Muscle layer of colon (tissue), 2 donors: ENCODE results near the gene ALCAM.
"Not testable (repeated sequence)": the region's sequence is repeated elsewhere in the genome, so short reads cannot be mapped to it uniquely, and the experiment has no call there.

Experiments
- H3K27ac ChIP-seq: one replicate; pipeline ENCODE4 v1.7.0; 2013; ENCODE audit warnings: low read depth, mild to moderate bottlenecking, low read length, moderate library complexity
- H3K27me3 ChIP-seq, 2 donors: one replicate each; pipeline ENCODE4 v1.7.0; 2013; ENCODE audit warnings: low read length in 2 of 2, mild to moderate bottlenecking in 2 of 2; ENCODE audit not compliant: insufficient read depth in 2 of 2, control insufficient read depth in 1 of 2
- H3K36me3 ChIP-seq: one replicate; pipeline ENCODE4 v1.7.0; 2013; ENCODE audit warnings: mild to moderate bottlenecking, low read length; ENCODE audit not compliant: insufficient read depth
- H3K4me1 ChIP-seq: one replicate; pipeline ENCODE4 v1.7.0; 2013; ENCODE audit warnings: mild to moderate bottlenecking, low read length; ENCODE audit not compliant: insufficient read depth
- H3K4me3 ChIP-seq, 2 donors: one replicate each; pipeline ENCODE4 v1.7.0; 2013; ENCODE audit warnings: low read length in 2 of 2, low read depth in 1 of 2, mild to moderate bottlenecking in 1 of 2, moderate library complexity in 1 of 2
- H3K9ac ChIP-seq: one replicate; pipeline ENCODE4 v1.7.0; 2013; ENCODE audit warnings: low read length
- H3K9me3 ChIP-seq: one replicate; pipeline ENCODE4 v1.7.0; 2013; ENCODE audit warnings: mild to moderate bottlenecking, low read length
- donor health status: abdominal sarcoma.
- donor health status: Adenocarcinoma of cecum.

The ALCAM gene

GRCh38 chr3:105397974-105398373 lies 31.3 kb downstream of the ALCAM start:
- H3K4me3 ChIP-seq = no peak overlapping the region
- no peak overlapping the region for H3K9ac ChIP-seq
- H3K36me3 ChIP-seq = no peaks in the 10 kb centered on the region
- no peaks in the 10 kb centered on the region for H3K27me3 ChIP-seq
- H3K4me1 ChIP-seq = no peaks in the 10 kb centered on the region
- no peaks in the 10 kb centered on the region for H3K9me3 ChIP-seq
- H3K27ac ChIP-seq = no peak overlapping the region

- Histone ChIP-seq H3K9me3 (no peaks in the 10 kb centered on the region), H3K36me3 (no peaks in the 10 kb centered on the region), H3K9ac (no peak overlapping the region), H3K4me3 (no peak overlapping the region), H3K4me1 (no peaks in the 10 kb centered on the region), H3K27ac (no peak overlapping the region), H3K27me3 (no peaks in the 10 kb centered on the region)
Observed at GRCh38 chr3:105398437-105398836, 31.7 kb downstream of the ALCAM start.

- no peaks in the 10 kb centered on the region for H3K27me3 ChIP-seq
- no peaks in the 10 kb centered on the region for H3K4me1 ChIP-seq
- H3K36me3 ChIP-seq = no peaks in the 10 kb centered on the region
- no peak overlapping the region for H3K27ac ChIP-seq
- no peaks in the 10 kb centered on the region for H3K9me3 ChIP-seq
- no peak overlapping the region for H3K9ac ChIP-seq
- H3K4me3 ChIP-seq = no peak overlapping the region
Observed at GRCh38 chr3:105399062-105399461, 32.4 kb downstream of the ALCAM start.

GRCh38 chr3:105399611-105400010 lies 32.9 kb downstream of the ALCAM start:
- no peak overlapping the region for H3K9ac ChIP-seq
- H3K9me3 ChIP-seq = no peaks in the 10 kb centered on the region
- H3K36me3 ChIP-seq = no peaks in the 10 kb centered on the region
- H3K4me3 ChIP-seq = no peak overlapping the region
- H3K27ac ChIP-seq = no peak overlapping the region
- no peaks in the 10 kb centered on the region for H3K27me3 ChIP-seq
- H3K4me1 ChIP-seq = no peaks in the 10 kb centered on the region

- Histone ChIP-seq H3K36me3 (no peaks in the 10 kb centered on the region), H3K9ac (no peak overlapping the region), H3K4me1 (no peaks in the 10 kb centered on the region), H3K27me3 (no peaks in the 10 kb centered on the region), H3K27ac (no peak overlapping the region), H3K4me3 (no peak overlapping the region), H3K9me3 (no peaks in the 10 kb centered on the region)
Observed at GRCh38 chr3:105401254-105401653, 34.5 kb downstream of the ALCAM start.

- no peak overlapping the region for H3K27ac ChIP-seq
- no peaks in the 10 kb centered on the region for H3K27me3 ChIP-seq
- H3K9me3 ChIP-seq = no peaks in the 10 kb centered on the region
- H3K4me1 ChIP-seq = no peaks in the 10 kb centered on the region
- no peak overlapping the region for H3K4me3 ChIP-seq
- no peak overlapping the region for H3K9ac ChIP-seq
- no peaks in the 10 kb centered on the region for H3K36me3 ChIP-seq
Observed at GRCh38 chr3:105401691-105402149, 35.0 kb downstream of the ALCAM start.

- Histone ChIP-seq H3K4me1 (no peaks in the 10 kb centered on the region), H3K27ac (no peak overlapping the region)
Observed at GRCh38 chr3:105402287-105402801, 35.6 kb downstream of the ALCAM start.

GRCh38 chr3:105403034-105403433 lies 36.3 kb downstream of the ALCAM start:
- not testable (repeated sequence) for H3K4me1 ChIP-seq, H3K4me3 ChIP-seq, H3K27me3 ChIP-seq, H3K9me3 ChIP-seq, H3K36me3 ChIP-seq, H3K27ac ChIP-seq, H3K9ac ChIP-seq

More at GRCh38 chr3:105402287-105402801, 35.6 kb downstream of the ALCAM start:
- Histone ChIP-seq H3K27me3 (no peaks in the 10 kb centered on the region), H3K4me3 (no peak overlapping the region), H3K9me3 (no peaks in the 10 kb centered on the region), H3K36me3 (no peaks in the 10 kb centered on the region), H3K9ac (no peak overlapping the region)

- H3K27me3 ChIP-seq = no peaks in the 10 kb centered on the region
- no peak overlapping the region for H3K27ac ChIP-seq
- H3K9me3 ChIP-seq = no peaks in the 10 kb centered on the region
- H3K9ac ChIP-seq = no peak overlapping the region
- H3K36me3 ChIP-seq = no peaks in the 10 kb centered on the region
- H3K4me1 ChIP-seq = no peaks in the 10 kb centered on the region
- H3K4me3 ChIP-seq = no peak overlapping the region
Observed at GRCh38 chr3:105406268-105406667, 39.6 kb downstream of the ALCAM start.

GRCh38 chr3:105409364-105409763 lies 42.7 kb downstream of the ALCAM start:
- no peaks in the 10 kb centered on the region for H3K27me3 ChIP-seq
- H3K9me3 ChIP-seq = no peaks in the 10 kb centered on the region
- no peak overlapping the region for H3K9ac ChIP-seq
- H3K27ac ChIP-seq = no peak overlapping the region
- no peaks in the 10 kb centered on the region for H3K36me3 ChIP-seq
- H3K4me1 ChIP-seq = no peaks in the 10 kb centered on the region
- H3K4me3 ChIP-seq = no peak overlapping the region

GRCh38 chr3:105413343-105413887 lies 46.7 kb downstream of the ALCAM start:
- H3K27ac ChIP-seq = no peak overlapping the region
- H3K27me3 ChIP-seq = no peaks in the 10 kb centered on the region
- H3K9ac ChIP-seq = no peak overlapping the region
- H3K36me3 ChIP-seq = no peaks in the 10 kb centered on the region
- H3K4me1 ChIP-seq = no peaks in the 10 kb centered on the region
- no peak overlapping the region for H3K4me3 ChIP-seq
- H3K9me3 ChIP-seq = no peaks in the 10 kb centered on the region

- H3K9me3 ChIP-seq = no peaks in the 10 kb centered on the region
- no peaks in the 10 kb centered on the region for H3K27me3 ChIP-seq
- no peaks in the 10 kb centered on the region for H3K4me1 ChIP-seq
- no peak overlapping the region for H3K27ac ChIP-seq
- H3K36me3 ChIP-seq = no peaks in the 10 kb centered on the region
- no peak overlapping the region for H3K9ac ChIP-seq
- H3K4me3 ChIP-seq = no peak overlapping the region
Observed at GRCh38 chr3:105414841-105415240, 48.1 kb downstream of the ALCAM start.
